ENCODE data around the gene PDE4D. TPM values are rescaled to one million over a fixed set of nuclear protein-coding genes. Genes with fewer than 3 reads are reported as not detected.

The PDE4D gene
- total RNA-seq, 4 donors from 2014 or later, result 6.0 to 36.2 (median 10.0) TPM

DNA sequence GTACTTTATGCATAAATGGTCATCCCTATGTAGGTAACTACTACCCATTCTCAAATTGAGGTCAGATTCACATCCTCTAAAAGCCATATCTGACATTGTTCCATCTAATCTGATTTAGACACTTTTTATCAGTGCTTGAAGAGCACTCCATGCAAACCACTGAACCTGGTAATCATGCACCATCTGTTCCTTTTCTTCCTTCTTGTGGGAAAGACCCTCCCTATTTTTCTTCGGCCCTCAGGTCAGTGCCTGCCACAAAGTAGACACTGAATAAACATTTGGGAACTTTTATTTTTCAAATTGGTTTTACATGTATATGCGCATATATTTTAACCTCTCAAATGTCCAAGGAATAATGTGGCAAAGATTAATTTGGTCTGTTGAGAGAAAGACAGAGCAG lies 26.0 kb upstream of the PDE4D start:
- intact Hi-C loops (cut with DNase I), result no loop called here
- Histone ChIP-seq H3K9me3 (no peaks in the 10 kb centered on the region), H3K27me3 (no peaks in the 10 kb centered on the region), H3K27ac (no peak overlapping the region), H3K4me1 (no peaks in the 10 kb centered on the region), H3K36me3 (no peaks in the 10 kb centered on the region), H3K4me3 (no peak overlapping the region)
- TF ChIP-seq POLR2A (IDR thresholded peaks at IDR 0.05), result no peak
- TF ChIP-seq, protein P1, sequence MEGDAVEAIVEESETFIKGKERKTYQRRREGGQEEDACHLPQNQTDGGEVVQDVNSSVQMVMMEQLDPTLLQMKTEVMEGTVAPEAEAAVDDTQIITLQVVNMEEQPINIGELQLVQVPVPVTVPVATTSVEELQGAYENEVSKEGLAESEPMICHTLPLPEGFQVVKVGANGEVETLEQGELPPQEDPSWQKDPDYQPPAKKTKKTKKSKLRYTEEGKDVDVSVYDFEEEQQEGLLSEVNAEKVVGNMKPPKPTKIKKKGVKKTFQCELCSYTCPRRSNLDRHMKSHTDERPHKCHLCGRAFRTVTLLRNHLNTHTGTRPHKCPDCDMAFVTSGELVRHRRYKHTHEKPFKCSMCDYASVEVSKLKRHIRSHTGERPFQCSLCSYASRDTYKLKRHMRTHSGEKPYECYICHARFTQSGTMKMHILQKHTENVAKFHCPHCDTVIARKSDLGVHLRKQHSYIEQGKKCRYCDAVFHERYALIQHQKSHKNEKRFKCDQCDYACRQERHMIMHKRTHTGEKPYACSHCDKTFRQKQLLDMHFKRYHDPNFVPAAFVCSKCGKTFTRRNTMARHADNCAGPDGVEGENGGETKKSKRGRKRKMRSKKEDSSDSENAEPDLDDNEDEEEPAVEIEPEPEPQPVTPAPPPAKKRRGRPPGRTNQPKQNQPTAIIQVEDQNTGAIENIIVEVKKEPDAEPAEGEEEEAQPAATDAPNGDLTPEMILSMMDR (IDR thresholded peaks at IDR 0.05), result no peak
- WGBS, 2 donors, result 64% methylated on average over 2 of the region's 2 CpGs
- DNase-seq, result no peak

DNA sequence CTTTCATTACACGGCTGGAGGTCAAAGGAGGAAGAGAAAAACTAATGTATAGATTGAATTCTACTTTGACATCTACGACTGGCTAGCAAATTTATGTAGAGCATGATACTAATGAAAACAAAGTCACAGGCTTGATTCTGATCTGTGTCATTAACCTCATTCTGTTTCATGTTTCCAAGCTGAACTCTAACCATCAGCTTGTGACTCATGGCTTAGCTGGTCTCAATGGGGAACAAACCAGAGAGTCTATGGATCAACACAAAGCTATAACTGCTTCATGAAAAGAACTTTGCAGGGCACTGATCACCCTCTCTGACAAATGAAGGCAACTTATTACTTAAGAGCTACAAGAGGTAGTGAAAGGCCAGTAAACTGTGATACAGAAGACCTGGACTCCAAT lies 23.6 kb upstream of the PDE4D start:
- H3K36me3 ChIP-seq, result no peaks in the 10 kb centered on the region
- 52 to 69% methylated on average over 2 of the region's 2 CpGs for WGBS, 2 donors
- no peak for DNase-seq

DNA sequence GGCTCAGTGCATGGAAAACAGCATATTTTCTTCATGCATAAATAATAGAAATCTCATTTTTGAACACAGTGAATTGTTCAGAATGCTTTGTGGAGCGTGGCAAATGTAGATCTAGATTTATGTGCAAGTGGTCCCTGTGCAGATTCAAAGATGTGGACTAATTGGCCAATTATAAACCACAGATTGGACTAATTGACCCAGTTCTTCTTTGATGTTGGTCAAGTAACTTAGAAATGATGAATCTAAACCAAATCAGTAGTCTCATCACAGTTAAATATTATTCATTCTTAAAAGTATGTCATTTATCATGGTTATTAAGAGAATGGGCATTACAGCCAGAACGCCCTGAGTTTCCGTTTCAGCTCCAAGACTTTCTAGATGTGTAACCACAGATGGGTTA lies 11.7 kb upstream of the PDE4D start:
- H3K4me3 ChIP-seq, result no peak overlapping the region
- TF ChIP-seq POLR2A (IDR thresholded peaks at IDR 0.05), result no peak
- DNase-seq, result no peak

More for the DNA sequence above, 23.6 kb upstream of the PDE4D start:
- no peak overlapping the region for H3K4me3 ChIP-seq
- H3K27ac ChIP-seq, result no peak overlapping the region
- TF ChIP-seq, protein P1 (IDR thresholded peaks at IDR 0.05), result no peak
- TF ChIP-seq POLR2A (IDR thresholded peaks at IDR 0.05), result no peak
- intact Hi-C loops (cut with DNase I), result no loop called here
- no peaks in the 10 kb centered on the region for H3K27me3 ChIP-seq
- no peaks in the 10 kb centered on the region for H3K4me1 ChIP-seq
- no peaks in the 10 kb centered on the region for H3K9me3 ChIP-seq

DNA sequence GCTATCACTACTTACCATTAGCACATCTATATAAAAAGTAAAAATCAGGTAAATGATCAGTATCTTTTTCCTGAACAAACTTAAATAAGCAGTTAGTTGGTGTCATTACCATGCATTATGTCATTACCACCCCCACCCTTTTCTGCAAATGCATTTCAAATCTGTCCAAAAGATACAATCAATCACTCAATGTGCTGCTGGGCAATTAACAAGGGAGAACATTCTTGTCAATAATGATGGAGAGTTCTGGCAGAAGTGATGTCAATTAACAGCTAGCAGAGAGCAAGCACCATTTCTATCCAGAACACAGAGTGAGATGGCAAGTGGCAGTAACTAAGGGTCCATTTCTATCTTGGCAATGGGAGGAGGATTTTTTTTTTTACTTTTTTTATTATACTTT lies 3.5 kb upstream of the PDE4D start:
- peaks cover 0 to 11% (median 0%) of the 10 kb centered on the region in 3 donors for H3K4me1 ChIP-seq
- H3K4me3 ChIP-seq, result no peak overlapping the region
- H3K36me3 ChIP-seq, result no peaks in the 10 kb centered on the region
- no peak overlapping the region for H3K27ac ChIP-seq
- no peaks in the 10 kb centered on the region for H3K9me3 ChIP-seq
- intact Hi-C loops (cut with DNase I), result no loop called here
- no peak for DNase-seq
- peaks cover 0 to 33% (median 0%) of the 10 kb centered on the region in 4 donors for H3K27me3 ChIP-seq
- TF ChIP-seq, protein P1 (IDR thresholded peaks at IDR 0.05), result no peak
- TF ChIP-seq POLR2A (IDR thresholded peaks at IDR 0.05), result no peak

More for the DNA sequence above, 11.7 kb upstream of the PDE4D start:
- 69 to 76% methylated on average over 3 of the region's 3 CpGs for WGBS, 2 donors
- Histone ChIP-seq H3K9me3 (no peaks in the 10 kb centered on the region), H3K27me3 (no peaks in the 10 kb centered on the region), H3K36me3 (no peaks in the 10 kb centered on the region), H3K27ac (no peak overlapping the region), H3K4me1 (no peaks in the 10 kb centered on the region)
- intact Hi-C loops (cut with DNase I), result no loop called here

DNA sequence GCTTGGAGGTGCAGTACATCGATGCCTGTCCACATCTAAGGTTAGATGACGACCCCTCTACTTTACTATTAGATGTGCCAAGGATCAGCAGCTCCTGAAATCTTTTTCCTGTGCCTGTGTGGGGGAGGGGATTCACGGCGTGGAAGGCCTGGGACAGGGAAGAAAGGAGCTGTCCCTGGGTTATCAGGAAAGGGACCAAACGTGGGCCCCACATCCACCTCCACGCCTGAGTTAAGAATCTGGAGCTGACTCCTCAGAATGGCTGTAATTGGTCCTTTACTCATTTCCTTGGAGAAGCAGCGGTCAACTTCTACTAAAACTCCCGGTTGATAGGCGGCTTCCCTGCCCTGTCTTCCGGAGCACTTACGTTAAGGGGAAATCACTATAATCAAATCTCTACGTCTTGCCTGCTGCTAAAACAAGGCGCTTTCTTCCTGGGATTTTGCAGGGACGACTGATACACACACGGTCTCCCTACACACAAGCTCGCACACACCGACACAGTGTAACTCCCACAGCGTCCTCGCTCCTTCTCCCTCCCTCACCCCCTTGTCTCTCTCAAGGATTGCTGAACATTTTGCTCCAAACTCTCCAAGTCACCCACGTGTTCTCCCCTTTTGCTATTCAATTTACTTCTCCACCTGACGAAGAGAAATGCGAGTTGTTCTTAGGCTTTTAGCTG lies 1.4 kb downstream of the PDE4D start:
- Histone ChIP-seq H3K9me3 (no peaks in the 10 kb centered on the region), H3K36me3 (no peaks in the 10 kb centered on the region), H3K4me1 (peaks cover 0 to 11% (median 0%) of the 10 kb centered on the region in 3 donors), H3K27me3 (peaks cover 0 to 37% (median 0%) of the 10 kb centered on the region in 4 donors), H3K4me3 (no peak overlapping the region), H3K27ac (no peak overlapping the region)
- DNase-seq, result no peak
- 34 to 44% methylated on average over 22 of the region's 22 CpGs for WGBS, 2 donors
- TF ChIP-seq, protein P1 (IDR thresholded peaks at IDR 0.05), result no peak
- TF ChIP-seq POLR2A (IDR thresholded peaks at IDR 0.05), result no peak
- intact Hi-C loops (cut with DNase I), result no loop called here

All from esophagus squamous epithelium (tissue), 5 donors.